Fibroblast of peridontal ligament (primary cell): ENCODE measurements around the gene MTUS2.
A peak's percentile ranks its signal among the peaks of the same experiment; 100 is the strongest.

Experiments used
- DNase-seq: peaks from one replicate; pipeline ENCODE4 v3.0.0-alpha.2; 2010; ENCODE audit errors: extremely low read depth

Gene MTUS2

DNA sequence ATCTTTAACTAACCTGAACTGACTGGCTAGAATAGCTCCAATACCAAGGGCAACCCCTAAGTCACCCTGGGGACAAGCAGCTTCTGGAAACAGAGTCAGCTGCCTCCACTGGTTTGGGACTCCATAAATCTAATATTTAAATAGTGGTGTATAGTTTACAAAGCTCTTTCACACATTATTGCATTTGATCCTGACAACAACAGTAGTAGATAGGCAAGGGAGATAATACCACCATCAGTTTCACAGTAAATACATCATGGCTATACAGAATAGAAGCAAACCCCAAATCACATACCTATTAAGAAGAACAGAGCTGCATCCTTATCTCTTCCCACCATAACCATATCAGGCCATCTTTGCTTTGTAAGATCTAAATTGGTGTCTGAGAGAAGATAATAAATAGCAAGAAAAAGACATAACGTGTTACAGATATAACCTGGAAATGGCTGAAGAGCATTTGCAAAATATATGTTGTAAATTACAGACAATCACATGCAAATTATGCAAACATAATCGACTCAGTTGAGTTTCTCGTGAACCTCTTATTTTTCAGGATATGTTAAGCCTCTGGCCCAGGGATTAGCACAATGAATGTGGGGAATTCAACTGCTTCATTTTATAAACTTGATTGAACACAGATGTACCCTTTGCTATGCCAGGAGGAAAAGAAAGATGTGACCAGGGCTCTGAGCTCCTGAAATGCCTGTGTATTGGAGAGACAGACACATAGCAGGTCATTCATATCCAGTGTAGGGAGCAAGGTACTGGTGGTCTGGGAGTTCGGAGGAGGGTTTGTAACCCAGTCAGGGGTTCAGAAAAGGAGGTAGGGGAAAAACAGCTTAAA, 632.9 kb downstream of the MTUS2 start:
- DNase-seq: peak; percentile 60

DNA sequence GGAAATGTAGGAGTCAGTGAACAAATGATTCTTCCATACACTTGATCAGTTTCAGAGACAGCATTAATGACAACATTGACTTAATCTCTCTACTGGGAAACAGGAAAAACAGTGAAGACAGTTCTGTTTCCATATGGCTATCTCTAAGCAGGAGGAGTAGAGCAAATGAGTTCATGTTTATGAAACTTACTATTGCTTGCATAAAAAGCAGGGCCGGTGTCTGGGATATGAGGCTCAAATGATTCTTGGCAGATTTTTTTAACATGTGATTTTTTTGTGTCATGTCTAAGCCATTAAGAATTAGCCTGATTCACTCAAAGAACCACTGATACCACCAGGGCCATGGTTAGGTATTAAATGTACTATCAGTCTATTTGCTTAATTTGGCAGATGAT, 633.5 kb downstream of the MTUS2 start:
- DNase-seq: no peak

DNA sequence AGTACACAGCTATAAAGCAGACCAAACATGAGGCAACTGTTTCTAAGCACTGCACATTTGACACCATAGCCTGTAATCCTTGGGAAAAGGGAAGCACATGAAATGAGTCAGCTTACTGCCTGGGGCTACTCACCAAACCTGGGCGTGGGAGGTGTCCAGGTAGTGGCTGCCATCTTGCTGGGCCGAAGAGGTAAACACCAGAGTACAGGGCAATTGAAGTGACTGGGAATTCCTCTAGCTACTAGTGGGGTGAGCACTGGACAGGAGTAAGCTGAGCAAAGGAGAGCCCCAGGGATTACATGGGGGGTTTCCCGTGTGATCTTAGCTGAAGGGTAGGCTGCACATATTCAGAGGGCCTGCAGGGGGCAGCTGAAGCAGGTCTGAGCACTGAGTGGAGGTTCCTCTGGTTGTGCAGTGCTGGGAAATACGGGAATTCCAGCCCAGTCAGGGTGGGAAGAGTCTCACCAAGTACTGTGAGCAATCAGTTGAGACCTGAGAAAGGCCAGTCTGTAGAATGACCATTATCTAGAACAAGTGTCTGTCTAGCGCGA, 634.9 kb downstream of the MTUS2 start:
- DNase-seq: no peak

DNA sequence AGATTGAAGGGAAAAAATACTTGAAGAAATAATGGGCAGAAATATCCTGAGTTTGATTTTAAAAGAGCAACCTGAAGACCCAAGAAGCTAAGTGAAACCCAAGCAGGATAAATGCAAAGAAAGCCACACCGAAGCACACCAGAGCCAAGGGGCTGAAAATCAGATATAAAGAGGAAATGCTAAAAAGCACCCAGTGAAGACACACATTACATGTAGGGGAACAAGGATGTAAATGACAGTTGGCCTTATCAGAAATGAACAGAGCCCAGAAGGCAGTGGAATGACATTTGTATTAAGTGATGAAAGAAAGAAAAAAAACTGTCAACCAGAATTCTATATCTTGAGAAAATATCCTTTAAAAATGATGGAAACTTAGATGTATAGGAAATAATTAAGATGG, 636.3 kb downstream of the MTUS2 start:
- DNase-seq: no peak

DNA sequence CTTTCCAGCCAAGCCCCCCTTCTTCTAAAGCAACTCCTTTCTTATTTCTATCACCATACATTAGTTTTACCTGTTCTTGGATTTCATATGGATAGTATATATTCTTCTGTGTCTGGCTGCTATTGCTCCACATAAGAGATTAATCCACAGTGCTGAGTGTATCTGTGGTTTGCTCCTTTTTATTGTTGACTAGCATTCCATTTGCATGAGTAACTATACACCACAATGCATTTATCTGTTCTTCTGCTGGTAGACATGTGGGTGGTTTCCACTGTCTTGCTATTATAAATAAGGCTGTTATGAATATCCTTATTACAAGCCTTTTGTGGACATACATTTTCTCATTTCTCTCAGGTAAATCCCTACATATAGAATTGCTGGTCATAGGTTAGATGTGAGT, 637.2 kb downstream of the MTUS2 start:
- DNase-seq: peak; percentile 58

DNA sequence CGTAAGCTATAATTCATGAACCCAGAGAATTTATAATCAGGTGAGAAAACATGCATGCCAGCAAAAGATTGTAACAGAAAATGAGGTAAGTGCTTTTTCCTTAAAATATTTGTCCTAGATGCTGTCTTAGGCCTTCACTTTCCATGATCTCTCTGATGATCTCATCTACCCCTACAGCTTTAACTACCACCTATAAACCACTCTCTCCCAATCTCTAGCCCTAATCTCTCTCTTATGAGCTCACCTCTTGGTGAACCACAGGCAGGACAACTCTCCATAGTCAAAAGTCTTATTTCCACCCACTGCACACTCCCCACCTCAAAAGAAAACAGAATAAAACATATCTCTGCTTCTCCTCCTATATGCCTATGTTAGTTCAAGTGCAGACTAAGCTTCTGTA, 638.3 kb downstream of the MTUS2 start:
- DNase-seq: no peak

DNA sequence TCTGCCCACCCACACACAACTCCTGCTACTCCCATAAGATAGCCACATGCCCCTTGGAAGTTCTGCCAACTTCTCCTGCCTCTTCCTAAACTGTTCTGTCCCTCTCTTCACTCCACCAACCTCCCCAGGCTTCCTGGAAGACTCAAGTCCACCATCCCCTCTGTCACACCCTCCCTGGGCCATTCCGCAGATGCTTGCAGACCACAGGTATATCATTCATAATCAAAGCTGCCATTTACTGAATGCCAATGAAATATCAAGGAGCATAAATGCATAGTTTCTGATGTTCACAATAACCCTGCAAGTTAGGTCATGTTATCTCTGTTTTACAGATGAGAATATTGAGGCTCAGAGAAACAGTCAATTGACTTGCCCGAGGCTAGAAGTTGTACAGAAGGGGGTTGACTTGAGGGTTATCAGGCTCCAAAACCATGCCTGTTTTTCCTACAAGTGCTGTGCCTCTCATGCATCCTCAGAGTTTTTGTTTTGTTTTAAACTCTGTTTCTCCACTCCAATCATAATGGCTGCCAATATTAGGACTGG, 639.7 kb downstream of the MTUS2 start:
- no peak for DNase-seq

DNA sequence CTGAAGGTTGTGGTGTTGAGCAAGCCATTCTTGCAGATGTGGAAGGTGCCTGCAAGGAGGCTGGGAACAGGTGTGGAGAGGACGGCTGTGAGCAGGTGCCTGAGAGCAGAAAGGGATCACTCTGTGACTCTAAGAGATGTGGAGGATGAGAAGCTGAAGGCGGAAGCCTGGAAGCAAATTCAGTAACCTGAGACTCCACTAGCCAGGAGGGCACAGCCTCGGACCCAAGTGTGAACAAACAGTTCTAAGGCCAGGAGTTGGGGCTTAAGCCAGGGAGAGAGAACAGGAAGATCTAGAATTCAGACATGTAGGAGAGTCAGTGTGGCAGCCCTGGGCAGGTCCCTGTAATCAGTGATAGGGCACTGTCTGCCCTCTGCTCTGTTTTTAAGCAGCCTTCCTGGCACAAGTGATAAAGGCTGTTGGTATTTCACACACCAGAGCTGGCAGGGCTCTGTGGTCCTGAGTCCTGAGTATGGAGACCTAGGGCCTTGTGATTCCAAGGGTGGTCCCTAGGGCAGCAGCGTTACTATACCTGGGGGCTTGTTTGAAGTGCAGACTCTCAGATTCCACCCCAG, 644.1 kb downstream of the MTUS2 start:
- no peak for DNase-seq

DNA sequence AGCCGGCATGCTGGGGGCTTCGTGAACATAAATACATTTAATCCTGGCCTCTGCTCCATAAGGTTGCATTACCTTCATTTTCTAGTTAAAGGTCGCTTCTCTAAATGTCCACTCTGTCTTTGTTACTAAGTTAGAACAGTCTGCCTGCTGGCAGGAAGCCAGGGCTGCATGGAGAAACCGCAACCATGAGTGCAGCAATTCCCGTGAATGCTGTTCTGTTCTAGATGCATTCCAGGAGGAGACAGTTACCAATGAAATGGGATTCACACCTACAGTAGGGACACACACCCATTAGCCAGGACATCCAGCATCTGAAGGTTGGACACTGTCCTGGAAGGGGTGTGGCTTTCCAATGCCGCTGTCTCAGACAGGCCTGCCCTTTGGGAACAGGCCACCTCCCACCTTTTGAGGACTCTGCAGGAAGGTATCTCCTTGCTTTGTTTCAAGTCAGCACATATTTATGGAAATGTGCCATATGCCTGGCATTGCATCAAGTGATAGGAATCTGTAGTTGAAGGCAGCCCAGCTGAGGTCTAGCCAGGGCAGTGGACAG, 645.7 kb downstream of the MTUS2 start:
- DNase-seq: peak; percentile 28

DNA sequence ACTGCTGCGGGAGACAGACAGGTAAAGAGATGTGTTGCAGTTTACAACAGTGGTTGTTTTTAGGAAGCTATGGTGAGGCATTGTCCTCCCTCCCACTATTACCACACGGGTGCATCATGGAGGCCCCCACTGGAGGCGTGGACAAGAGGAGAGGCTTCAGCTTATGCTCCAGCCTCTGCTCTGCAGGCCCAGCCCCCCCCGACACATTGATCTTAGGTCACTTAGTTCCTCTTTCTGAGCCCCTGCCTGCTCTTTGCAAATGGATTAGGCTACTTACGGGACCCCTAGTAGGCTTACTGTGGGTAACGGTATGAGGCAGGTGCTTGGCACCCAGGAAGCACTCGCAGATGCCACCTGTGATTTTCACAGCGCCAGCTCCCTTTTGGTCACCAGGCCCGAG, 651.4 kb downstream of the MTUS2 start:
- DNase-seq: no peak

DNA sequence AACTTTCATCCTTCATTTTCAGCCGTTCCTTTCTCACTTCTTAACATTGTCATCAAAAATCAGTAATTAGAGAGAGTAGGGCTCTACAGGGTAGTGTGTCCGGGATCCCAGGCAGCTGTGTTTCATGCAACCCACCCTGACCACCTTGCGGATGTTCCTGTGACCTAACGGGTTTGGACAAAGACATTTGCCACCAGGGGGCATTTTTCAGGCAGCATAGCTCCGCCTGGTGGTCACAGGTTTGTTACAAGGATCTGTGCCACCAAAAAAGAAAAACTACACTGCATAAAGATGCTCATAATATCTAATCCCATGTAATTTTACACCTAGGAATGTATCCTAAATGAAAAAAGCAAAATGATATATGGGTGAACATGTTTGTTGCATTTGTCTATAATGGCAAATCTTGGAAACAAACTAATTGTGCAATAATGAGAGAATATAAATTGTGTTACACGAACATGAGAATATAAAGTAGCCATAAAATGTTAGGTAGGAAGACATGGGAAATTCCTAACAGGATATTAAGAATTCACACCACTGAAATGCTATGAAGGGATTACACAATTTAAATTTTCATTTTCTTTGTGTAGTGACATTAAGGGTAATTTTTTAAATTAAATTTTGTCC, 652.3 kb downstream of the MTUS2 start:
- peak; percentile 54 for DNase-seq

DNA sequence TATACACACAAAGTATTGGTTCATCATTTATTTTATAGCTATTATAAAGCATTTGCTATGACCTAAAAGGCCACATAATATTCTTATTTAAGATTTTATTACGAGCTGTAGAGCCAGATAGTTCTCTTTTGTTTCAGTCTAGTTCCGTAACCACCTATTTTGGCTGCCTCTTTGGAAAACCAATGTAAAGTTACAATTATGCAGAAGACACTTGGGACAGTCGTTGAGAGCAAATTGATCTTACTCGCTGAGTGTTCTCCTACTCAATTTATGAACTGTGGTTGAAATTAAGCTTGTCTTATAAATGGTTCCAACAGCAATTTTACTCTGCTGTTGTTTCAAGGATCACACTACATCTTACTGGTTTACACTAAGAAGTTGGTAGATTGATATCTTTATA, 653.0 kb downstream of the MTUS2 start:
- DNase-seq: no peak

DNA sequence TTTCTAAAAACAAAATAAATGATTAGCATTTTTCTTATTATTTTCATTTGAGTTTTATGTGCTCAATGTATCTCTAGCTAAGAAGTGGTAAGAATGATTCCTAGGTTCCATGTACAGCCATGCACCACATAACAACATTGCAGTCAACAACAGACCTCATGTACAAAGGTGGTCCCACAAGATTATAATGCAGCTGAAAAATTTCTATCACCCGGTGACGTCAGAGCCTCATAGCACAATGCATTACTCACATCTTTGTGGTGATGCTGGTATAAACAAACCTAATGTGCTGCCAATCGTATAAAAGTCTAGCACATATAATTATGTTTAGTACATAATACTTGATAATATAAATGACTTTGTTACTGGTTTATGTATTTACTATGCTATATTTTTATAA, 654.9 kb downstream of the MTUS2 start:
- DNase-seq: peak; percentile 86

DNA sequence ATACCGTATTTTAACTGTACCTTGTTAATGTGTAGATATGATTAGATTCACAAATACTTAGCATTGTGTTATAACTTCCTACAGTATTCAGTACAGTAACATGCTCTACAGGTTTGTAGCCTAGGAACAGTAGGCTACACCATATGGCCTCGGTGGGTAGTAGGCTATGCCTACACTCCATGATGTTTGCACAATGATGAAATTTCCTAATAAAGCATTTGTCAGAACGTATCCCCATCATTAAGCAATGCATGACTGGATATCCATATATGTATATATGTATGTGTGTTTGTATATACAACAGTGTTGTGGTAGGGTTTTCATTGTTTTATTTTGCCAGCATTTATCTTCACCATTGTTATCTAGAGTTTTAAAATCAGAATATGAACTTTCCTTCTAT, 655.9 kb downstream of the MTUS2 start:
- DNase-seq: no peak

DNA sequence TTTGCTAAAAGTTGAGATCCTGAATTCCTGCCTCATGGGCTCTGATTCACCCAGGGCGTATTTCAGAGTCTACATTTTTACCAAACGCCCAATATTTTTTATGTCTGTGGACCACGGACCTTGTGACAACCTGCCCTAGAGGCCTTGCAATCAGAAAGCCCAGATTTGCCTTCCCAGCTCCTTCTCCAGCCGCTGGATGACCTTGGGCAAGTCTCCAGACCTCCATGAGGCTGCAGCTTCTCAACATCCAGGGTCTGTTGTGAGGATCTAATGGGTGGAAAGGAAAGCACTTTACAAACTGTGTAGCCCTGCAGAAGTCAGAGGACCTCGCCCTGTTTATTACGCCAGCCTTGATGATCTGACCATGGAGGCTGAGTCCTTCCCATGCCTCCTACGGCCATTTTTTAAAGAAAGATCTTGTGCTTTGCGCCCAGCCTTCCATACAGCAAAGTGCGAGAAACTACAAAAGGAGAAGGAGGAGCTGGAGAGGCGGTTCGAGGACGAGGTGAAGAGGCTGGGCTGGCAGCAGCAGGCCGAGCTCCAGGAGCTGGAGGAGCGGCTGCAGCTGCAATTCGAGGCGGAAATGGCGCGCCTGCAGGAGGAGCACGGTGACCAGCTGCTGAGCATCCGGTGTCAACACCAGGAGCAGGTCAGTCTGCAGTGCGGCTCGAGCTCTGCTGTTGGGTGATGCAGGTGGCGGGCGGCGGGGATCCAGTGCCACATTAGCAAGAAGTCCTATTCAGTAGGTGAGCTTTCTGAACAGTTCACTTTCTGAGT, 659.8 kb downstream of the MTUS2 start:
- DNase-seq: no peak

DNA sequence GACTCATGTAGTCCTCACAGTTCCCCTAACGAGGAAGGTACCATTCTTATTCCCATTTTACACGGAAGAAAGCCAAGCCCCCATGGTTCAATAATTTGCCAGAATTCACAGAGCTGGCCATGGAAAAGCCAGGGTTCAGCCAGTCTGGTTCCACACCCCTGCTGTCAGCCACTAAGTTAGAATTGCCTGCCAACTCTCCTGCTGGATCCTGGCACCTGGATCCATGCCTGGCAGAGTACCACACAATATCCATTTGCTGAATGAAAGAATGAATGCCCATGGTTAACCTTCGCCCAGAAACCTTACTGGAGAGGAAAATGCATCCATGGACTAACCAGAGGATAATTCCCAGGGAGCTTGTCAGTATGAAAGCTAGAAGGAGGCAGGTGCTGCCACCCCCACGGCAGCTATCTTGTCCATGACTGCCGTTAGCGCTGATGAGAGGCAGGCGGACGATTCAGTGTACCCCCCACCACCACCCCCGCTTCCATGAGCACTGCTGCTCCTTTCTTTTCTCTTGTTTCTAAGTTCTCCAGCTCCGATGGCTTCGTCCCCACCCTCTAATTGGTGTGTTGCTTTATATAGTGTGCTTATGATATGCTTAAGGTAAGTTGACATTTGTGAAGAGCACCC, 660.9 kb downstream of the MTUS2 start:
- no peak for DNase-seq

DNA sequence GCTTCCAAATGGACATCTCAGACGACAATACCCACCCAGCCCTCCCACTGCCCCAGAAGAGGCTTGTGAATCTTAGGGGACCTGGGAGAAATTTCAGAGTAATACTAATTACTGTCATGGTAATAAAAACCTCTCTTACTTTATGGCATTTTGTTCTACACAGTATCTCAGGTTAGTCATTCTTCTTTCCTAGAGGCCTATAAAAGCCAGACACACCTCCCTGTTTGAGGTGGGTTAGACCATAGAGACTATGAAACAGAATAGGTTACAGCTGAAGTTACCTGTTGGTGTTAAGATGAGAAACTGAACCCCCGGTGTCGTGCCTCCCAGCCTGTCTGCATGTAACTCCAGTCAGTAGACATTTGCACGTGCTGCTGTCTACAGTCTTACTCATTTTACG, 661.5 kb downstream of the MTUS2 start:
- no peak for DNase-seq

DNA sequence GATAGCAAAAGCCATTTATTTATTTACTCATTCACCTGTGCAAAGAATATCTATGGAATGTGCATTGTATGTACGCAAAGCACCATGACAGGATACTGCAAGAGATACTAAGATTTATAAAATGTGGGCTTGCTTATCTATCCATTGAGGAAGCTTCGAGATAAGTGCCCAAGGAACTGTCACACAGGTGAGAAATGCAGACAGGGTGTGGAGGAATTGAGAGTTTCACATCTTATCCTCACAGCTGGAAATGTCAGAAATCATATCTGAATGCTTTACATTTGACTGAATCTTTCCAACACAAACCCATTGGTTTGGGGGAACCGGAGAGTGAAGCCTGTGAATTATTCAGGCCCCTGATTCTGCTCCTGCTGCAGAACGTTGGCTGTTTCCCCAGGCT, 662.4 kb downstream of the MTUS2 start:
- DNase-seq: no peak

DNA sequence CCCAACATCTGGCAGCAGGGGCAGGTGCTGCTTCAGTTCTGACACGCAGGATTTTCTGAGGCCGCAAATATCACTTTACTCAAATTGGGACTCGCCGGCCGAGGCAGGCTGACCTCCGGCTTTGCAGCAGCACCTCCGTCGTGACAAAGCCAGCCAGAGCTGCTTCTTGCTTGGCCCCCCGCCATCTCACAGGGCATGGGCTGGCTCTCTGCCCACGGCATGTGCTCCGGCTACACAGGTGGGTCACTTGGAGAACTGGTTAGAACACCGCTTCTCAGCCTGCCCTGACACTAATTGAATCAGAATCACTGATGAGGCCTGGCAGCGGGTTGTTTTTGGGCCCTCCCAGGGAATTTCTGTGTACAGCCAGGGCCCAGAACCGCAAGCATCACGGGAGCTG, 663.1 kb downstream of the MTUS2 start:
- DNase-seq: no peak

DNA sequence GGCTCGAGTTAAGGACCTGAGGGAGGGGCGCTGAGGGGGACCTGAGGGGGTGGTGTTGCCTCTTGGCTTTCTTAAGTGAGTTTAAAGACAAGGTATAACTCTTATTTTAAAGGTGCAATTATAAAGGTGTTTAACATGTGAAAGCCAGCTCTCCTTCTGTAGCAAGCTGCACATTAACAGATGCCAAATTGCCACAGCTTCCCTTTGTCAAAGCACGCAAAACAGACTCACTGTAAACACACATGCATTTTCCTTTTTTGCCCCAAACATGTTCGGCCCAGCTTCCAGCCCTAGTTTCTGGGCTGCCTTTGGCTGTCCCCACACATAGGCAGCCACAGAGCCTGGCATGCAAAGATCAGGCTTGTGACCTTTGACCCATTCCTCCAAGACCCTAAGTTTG, 663.5 kb downstream of the MTUS2 start:
- no peak for DNase-seq

DNA sequence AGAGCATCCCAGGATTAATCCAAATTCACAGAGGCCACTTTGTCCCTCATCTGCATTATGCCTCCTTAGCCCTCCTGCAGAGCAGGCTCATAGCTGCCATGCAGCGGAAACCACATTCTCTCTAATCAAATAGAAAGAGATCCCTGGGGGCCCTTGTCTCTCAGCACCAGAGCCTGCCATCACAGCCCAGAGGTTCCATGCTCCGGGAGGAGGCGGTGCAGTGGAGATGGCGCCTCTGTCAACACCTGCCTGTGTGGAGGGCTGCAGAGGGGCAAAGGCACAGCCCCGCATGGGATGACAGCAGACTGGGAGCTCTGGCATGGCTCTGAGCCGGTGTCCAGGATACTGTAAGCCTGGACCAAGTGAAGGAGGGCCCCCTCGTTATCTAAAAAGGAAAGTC, 664.1 kb downstream of the MTUS2 start:
- no peak for DNase-seq
